T-helper 1 cell treated with Interleukin-12 subunit alpha and Interleukin-12 subunit beta and Interleukin-4 antibody, amounts not matched to agents 30 ng/mL and 1 ng/mL, for 36 hours (primary cell): ENCODE measurements around the gene CSTF1. TPM values are rescaled to one million over a fixed set of nuclear protein-coding genes. Genes with fewer than 3 reads are reported as not detected.

Experiments
- intact Hi-C: fragments of 100-400 bp; cut with micrococcal nuclease; formaldehyde crosslinking; loops from one replicate; pipeline ENCODE4 v1.15.1; 2024
- total RNA-seq: library from RNA; stranded (reverse); gene quantifications from 2 replicates; pipeline ENCODE4 v1.2.3, GENCODE V29; 2022

Gene CSTF1
- total RNA-seq, 1 donor from 2014 or later: 52.8 TPM

DNA sequence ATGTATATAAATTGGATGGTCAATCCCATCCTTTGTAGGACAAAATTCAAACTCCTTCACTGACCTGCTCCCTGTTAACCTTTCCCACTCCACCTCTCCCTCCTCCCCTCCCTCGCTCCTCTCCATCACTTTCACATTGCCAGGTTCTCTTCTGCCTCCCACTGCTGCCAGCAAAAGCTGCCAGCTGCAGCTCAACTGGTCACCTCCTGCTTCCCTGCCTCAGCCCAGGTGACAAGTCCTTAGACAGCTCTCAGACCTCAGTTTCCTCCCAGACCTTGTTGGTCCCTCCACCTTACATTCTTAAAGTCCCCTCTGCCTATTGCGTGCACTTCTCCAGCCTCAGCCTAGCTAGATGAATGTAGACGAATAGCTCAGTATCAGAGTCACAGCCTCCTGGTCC lies 52.7 kb downstream of the CSTF1 start:
- intact Hi-C loops: no loop called here

DNA sequence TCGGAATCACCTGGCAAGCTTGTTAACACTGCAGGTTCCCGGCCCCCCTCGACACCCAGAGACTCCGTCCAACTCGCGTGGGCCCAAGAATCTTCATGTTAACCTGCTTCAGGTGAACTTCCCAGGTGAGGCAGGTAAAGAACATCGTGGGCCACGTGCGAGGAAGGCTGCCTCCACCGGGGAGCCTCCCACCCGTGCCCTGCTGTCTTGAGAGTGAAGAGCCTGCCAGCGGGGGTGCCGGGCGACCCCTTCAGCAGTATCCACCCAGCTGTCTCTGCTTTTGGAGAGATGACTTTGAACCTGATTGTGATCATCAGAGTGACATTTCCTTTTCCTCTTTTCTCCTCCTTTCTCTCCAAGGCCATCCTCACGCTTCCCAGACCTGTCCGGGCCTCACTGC lies 53.1 kb downstream of the CSTF1 start:
- intact Hi-C loops: no loop called here

DNA sequence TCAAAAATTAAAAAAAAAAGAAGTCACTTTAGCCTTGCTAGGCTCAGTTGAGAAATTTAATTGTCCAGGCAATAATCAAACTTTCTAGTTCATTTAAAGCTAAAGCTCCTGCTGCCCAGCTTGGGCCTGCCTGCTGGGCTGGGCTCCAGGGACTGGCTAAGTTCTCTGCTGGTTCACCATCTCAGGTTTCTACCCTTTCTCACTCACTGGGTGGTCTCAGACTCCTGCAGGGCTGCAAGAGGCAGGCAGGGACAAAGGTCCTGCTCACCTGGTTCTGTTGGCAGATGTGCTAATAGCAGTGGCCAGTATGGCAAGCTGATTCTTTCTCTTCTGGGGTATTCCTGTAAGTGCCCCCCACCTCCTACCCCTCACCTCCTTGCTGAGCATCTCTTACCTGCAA lies 54.8 kb downstream of the CSTF1 start:
- intact Hi-C loops: no loop called here

DNA sequence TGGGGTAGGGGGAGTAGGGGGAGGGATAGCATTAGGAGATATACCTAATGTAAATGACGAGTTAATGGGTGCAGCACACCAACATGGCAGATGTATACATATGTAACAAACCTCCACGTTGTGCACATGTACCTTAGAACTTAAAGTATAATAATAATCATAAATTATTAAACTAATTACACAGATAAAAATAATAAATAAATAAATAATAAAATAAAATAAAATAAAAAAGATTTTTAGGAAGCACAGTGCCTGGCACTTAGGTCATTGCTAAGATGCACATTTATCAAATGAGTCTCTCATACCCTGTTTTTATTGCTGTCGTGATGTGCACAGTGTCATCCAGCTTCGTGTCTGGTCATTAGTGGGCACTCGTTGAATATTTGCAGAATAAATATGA lies 57.0 kb downstream of the CSTF1 start:
- intact Hi-C loops: no loop called here

DNA sequence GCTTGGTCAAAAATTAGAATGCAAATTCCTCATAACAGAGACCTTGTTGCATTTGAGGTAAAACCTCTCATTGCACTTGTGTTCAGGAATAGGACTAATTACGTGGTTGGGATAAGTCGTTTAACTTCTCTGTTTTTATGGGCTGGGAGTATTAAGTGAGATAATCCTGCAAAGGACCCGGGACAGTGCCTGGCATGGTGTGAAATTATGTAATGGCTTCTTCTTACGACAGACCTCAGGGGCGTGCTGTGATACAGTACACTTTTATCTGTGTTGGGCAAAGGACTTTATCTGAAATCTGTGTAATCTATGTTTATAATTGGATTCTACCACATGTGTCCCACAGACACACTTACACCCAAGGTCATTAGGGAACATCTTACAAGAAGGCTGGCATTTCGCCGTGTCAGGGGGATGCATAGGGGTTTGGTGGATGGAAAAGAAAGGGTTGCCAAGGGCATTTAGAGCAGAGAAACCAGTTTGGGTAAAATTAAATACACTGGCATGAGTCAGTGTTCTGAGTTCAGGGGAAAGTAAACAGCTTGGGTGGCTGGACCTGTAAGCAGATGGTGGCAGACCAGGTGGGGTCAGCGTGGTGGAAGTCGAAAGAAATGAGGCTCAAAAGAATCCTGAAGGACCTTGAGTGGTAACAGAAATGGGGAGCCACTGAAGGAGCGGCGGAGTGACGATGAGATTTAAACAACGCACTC lies 58.8 kb downstream of the CSTF1 start:
- intact Hi-C loops: no loop called here

DNA sequence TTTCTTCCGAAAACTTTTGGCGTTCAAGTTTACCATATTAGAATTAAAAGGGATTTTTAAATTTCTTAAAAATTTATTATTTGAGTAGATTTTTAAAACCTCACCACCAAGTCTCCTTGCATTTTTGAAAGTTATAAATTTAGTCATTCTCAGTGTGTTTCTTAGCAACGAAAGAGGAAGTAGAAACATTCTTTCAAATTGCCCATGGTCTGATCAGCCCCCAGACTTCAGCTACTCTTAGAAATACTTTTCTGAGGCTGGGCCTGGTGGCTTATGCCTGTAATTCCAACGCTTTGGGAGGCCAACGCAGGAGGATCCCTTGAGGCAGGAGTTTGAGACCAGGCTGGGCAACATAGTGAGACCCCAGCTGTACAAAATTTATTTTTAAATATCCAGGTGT lies 60.9 kb downstream of the CSTF1 start:
- intact Hi-C loops: no loop called here

DNA sequence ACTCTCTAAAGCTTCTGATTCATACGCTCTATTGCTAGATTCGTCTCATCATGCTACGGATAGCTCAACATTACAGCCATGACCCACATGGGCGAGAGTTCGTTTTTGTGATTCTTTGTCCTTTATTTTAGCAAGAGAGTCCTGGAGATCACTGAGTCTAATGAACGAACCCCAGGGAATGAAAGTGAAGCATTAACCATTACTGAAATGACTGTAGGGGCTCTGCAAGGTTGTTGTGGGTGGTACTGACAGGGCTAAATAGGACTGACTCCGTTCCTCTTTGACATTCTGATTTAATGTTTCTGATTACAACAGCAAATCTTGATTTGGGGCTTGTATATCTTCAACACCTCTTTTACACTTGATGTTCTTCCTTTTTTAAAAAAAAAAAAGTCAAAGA lies 62.3 kb downstream of the CSTF1 start:
- intact Hi-C loops: loop anchor here (1.0 kb wide), 1 partner anchor 9 kb away; no protein-coding TSS in a partner anchor

Other genes with a start within 250 kb of the CSTF1 start
- gene MC3R, start 143.9 kb upstream of the CSTF1 start, total RNA-seq: not detected in 2 replicates
- gene FAM210B, start 33.7 kb upstream of the CSTF1 start, total RNA-seq: 5.9 and 6.3 TPM in 2 replicates
- gene AURKA, start 430 bp upstream of the CSTF1 start, total RNA-seq: 46.7 and 49.8 TPM in 2 replicates
- gene CASS4, start 19.6 kb downstream of the CSTF1 start, total RNA-seq: 10.2 and 11.5 TPM in 2 replicates
- 131 and 132 TPM in 2 replicates for gene RTF2, start 76.0 kb downstream of the CSTF1 start, total RNA-seq
- gene FAM209A, start 132.1 kb downstream of the CSTF1 start, total RNA-seq: 3.9 and 4.0 TPM in 2 replicates
- 2.5 and 2.7 TPM in 2 replicates for gene FAM209B, start 140.6 kb downstream of the CSTF1 start, total RNA-seq
- not detected in 2 replicates for gene TFAP2C, start 236.7 kb downstream of the CSTF1 start, total RNA-seq